NK-92 (cell line): ENCODE data around the gene C12orf42.

Experiments used
- DNase-seq: peaks from one replicate; lab custom pipeline; 2025; ENCODE audit not compliant: unreplicated experiment; lab: John Stamatoyannopoulos, UW

Gene C12orf42

GRCh38 chr12:103273645-103274044 is 222.1 kb downstream of the C12orf42 start:
- no peak for DNase-seq

- no peak for DNase-seq
Observed at GRCh38 chr12:103272949-103273348, 222.8 kb downstream of the C12orf42 start.

GRCh38 chr12:103269946-103270345 is 225.8 kb downstream of the C12orf42 start:
- no peak for DNase-seq

- DNase-seq, result no peak
Observed at GRCh38 chr12:103268831-103269514, 226.8 kb downstream of the C12orf42 start.

GRCh38 chr12:103257763-103258162 is 238.0 kb downstream of the C12orf42 start:
- DNase-seq, result no peak
